GM20000 (cell line): ENCODE results near the gene CDIPT.

Source experiments
- DNase-seq: peaks from one replicate; pipeline ENCODE4 v3.0.0; 2012; ENCODE audit warnings: low spot score
- TF ChIP-seq, protein P1 (sequence below): IDR thresholded peaks from 2 replicates; pipeline ENCODE4 v1.5.1; 2012; ENCODE audit warnings: mild to moderate bottlenecking, control low read depth; ENCODE audit errors: extremely low read depth, missing control alignments

The CDIPT gene

DNA sequence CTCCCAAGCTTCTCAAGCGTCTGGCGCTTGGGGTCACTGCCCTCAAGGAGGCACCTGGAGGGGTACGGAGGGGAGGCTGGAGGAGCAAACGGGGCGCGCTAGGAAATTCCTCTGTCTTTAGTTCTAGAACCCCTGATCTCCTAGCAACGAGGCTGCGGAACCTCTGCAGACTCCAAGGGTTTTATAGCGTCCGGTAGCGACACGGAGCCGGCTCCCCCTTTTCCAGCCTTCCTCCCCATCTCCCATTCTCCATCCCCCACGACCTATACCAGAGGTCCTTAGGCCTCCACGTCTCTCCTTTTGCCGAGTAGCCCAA is 601 bp upstream of the CDIPT start:
- no peak for DNase-seq
- TF ChIP-seq, protein P1, sequence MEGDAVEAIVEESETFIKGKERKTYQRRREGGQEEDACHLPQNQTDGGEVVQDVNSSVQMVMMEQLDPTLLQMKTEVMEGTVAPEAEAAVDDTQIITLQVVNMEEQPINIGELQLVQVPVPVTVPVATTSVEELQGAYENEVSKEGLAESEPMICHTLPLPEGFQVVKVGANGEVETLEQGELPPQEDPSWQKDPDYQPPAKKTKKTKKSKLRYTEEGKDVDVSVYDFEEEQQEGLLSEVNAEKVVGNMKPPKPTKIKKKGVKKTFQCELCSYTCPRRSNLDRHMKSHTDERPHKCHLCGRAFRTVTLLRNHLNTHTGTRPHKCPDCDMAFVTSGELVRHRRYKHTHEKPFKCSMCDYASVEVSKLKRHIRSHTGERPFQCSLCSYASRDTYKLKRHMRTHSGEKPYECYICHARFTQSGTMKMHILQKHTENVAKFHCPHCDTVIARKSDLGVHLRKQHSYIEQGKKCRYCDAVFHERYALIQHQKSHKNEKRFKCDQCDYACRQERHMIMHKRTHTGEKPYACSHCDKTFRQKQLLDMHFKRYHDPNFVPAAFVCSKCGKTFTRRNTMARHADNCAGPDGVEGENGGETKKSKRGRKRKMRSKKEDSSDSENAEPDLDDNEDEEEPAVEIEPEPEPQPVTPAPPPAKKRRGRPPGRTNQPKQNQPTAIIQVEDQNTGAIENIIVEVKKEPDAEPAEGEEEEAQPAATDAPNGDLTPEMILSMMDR, result no peak

DNA sequence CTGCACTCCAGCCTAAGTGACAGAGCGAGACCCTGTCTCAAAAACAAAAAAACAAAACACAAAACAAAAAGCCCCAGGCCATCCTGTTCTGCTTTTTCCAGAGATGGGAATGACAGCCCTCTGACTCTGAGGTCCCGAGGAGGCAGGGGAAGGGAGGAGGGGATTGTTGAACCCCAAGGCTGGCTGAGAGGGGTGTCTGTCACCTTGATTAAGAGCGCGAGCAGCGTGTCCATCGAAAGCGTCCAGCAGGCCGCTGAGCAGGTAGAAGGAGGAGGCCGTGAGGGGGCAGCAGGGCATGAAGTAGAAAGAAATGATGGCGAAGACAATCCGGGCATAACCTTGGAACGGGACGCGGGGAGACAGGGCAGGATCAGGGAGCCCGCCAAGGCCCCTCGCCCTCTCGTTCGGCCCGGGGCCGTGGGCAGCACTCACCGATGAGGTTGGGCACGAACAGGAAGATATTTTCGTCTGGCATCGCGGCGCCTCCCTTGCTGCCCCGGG is 593 bp downstream of the CDIPT start:
- no peak for DNase-seq

DNA sequence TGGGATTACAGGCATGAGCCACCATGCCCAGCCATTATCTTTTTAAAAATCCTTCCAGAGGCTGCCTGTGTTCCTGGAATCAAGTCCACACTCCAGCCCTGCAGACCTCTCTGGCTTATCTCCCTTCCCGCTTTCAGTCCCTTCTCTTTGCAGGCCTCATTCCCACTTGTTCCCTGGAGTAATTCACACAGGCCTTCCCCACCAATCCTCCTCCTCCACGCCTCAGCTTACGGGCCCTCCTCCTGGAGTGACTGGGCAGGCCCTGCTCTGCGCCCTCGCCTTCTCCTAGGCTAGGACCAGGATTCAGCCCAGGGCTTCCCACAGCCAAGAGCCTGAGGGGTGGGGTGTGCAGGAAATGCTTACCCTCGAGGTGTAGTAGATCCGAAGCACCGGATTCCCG is 2.8 kb downstream of the CDIPT start:
- TF ChIP-seq, protein P1, result no peak
- no peak for DNase-seq

More for the DNA sequence above, 593 bp downstream of the CDIPT start:
- TF ChIP-seq, protein P1, result peak; percentile 3

DNA sequence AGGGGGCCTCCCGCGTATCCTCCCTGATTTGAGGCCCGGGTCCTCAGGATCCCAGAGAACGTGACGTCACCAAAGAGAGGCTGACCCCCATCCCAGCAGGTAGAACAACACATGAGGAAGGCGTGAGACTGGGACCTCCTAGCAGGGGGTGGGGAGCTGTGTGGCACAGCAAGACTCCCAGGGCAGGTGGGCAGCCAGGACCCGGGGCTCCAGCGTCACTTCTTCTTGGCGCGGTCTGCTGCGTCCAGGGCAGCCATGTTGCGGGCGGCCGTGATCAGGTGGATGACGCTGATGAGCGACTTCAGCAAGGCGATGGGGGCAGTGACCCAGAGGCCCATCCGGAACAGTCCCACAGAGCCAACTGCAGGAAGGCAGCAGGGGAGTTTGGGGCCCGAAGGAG is 4.1 kb downstream of the CDIPT start:
- TF ChIP-seq, protein P1, result no peak
- no peak for DNase-seq

DNA sequence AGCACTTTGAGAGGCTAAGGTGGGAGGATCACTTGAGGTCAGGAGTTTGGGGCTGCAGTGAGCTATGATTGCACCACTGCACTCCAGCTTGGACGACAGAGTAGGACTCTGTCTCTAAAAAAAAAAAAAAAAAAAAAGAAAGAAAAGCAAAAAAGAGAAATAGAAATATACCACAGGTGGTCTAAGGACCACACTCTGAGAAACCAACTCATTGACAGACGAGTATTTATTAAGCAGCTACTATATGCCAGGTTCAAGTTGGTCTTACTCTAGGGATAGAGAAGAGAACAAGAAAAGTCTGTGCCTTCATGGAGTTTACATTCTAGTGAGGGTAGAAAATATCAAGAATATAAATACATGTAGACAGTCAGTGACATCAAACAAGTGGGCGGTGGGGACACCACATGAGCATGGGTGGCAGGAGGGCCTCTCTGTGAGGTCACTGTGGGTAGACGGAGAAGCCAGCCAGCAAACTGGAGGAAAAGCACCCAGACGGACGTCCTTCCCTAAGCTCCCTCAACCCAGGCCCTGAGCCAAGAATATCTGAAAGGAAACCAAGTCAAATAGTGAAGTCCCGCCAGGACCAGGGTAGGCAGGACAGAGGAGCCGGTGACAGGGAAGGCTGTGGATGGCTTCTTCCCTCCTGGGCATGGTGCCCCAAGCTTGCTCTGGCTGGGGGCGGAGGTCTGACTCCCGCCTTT is 4.7 kb downstream of the CDIPT start:
- TF ChIP-seq, protein P1, result no peak
- no peak for DNase-seq

DNA sequence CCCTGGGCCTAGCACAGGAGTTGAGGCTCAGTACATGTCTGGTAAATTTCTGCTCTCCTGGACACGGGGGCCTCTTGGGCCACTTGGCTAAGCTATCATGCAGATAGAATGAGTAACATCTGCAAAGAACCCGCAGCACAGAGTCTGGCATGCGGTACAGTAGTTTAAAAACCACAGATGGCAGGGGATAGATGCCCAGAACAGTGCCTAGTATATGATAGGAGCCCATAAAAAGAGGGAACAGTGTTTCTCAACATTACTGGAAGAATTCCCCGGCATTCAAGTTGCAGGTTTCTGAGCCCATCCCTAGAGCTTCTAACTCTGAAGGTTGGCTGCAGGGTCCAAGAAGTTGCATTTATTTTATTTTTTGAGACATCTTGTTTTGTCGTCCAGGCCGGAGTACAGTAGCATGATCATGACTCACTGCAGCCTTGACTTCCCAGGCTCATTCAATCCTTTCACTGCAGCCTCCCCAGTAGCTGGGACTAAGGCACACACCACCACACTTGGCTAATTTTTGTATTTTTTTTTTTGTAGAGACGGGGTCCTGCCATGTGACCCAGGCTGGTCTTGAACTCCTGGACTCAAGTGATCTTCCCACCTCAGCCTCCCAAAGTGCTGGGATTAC is 5.8 kb downstream of the CDIPT start:
- DNase-seq, result no peak
- TF ChIP-seq, protein P1, result no peak

DNA sequence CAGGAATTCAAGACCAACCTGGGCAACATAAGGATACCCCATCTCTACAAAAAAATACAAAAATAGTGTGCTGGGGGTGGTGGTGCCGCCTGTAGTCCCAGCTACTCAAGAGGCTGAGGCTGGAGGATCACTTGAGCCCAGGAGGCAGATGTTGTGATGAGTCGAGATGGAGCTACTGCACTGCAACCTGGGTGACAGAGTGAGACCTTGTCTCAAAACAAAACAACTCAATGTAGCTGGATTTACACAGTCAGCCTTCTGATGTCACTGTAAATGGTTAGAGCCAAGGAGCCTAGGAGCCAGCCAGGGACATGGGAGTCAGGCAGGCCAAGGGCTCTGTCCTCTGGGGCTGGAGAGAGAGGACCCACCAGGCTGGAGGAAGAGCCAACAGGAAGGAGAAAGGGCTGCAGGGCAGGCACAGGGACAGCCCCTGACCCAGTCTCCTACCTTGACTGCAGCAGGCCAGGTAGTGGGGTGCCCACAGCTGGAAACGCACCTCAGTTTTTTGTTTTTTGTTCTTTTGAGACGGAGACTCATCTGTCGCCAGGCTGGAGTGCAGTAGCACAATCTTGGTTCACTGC is 8.4 kb downstream of the CDIPT start:
- DNase-seq, result no peak
- TF ChIP-seq, protein P1, result no peak
